Stimulated activated CD8-positive, alpha-beta memory T cell treated with anti-CD3 and anti-CD28 coated beads, Interleukin-4, amount 100 ng/mL, for 24 hours (primary cell): ENCODE data around the gene MTCL3.

ENCODE experiments used
- DNase-seq: peaks from one replicate; pipeline ENCODE4 v3.0.0-alpha.2; 2020; ENCODE audit warnings: low read depth

The MTCL3 gene

DNA sequence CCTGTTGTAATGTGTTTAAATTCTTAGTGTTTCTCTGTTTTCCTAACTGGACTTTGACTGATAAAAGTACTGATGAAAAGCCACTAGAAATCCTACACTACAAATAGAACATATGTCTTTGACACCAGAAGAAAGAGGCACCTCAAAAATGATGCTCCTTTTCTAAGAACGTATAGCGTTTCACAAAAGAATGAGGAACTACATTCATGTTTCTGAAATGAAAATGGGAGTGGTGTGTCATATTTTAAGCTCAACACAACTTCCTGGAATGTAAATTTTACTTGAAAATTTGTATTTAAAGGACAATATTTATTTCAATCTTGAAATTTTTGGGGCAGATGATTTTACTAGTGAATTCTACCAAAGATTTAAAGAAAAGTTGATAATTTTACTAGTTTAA is 95.2 kb downstream of the MTCL3 start:
- DNase-seq, result no peak
